GM21360 (cell line): ENCODE data around the gene TFAP2A.

Experiments
- ATAC-seq: cut with Tn5 transposase; IDR thresholded peaks from one replicate; pipeline ENCODE4 v1.9.1; 2021; ENCODE audit warnings: mild to moderate bottlenecking, moderate library complexity; ENCODE audit not compliant: unreplicated experiment

TFAP2A gene

DNA sequence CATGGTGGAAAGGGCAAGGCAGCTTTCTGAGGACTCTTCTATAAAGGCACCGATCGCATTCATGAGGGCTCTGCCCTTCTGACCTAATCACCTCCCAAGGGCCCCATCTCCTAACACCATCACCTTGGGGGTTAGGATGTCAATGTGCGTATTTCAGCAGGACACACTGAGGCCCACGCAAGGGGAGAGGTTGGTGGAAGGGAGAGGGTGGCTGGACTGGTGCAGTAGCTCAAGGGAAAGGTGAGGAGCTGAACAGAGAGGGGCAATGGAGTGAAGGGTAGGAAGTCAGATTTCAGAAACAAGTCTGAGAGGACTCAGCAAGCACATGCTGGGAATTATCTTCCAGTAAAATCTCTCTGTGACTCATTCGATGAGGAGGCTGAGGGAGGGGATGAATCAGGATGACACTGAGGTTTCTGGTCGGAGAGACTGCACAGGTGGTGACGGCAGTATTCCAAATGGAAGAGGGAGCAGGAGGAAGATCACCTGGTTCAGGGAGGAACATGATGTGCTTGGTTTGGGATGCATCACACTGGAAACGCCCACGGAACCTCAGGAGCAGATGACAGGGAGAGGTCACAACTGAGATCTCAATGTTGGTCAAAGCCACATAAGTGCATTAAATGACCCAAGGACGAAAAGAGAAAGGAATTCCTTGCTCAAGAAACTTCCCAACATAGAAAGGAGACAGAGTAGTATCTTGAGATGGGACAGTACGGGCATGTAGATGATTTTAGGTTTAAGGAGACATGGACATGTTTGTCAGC, 67.1 kb downstream of the TFAP2A start:
- ATAC-seq = no peak
